HG03175 (cell line): ENCODE results near the gene MEPCE.
"Not testable (repeated sequence)": the region's sequence is repeated elsewhere in the genome, so short reads cannot be mapped to it uniquely, and the experiment has no call there.

Experiments used
- ATAC-seq: cut with Tn5 transposase; IDR thresholded peaks from one replicate; pipeline ENCODE4 v1.9.1; 2021; ENCODE audit warnings: mild to moderate bottlenecking, moderate library complexity; ENCODE audit not compliant: unreplicated experiment

Gene MEPCE

GRCh38 chr7:100429637-100430492 is at the start of gene MEPCE:
Gene MEPCE (plus strand): TSS chr7:100429831. CDS start chr7:100430019, 188 bp downstream.
- ATAC-seq: peak; percentile 44

GRCh38 chr7:100380196-100380595 is 49.4 kb upstream of the MEPCE start:
- no peak for ATAC-seq

- not testable (repeated sequence) for ATAC-seq
Measured at GRCh38 chr7:100381531-100382233, 47.9 kb upstream of the MEPCE start.

GRCh38 chr7:100382234-100382853 is 47.3 kb upstream of the MEPCE start:
- ATAC-seq: not testable (repeated sequence)

- no peak for ATAC-seq
Measured at GRCh38 chr7:100384628-100385294, 44.9 kb upstream of the MEPCE start.

GRCh38 chr7:100386940-100387339 is 42.7 kb upstream of the MEPCE start:
- no peak for ATAC-seq

GRCh38 chr7:100387695-100388094 is 41.9 kb upstream of the MEPCE start:
- ATAC-seq: no peak

- no peak for ATAC-seq
Measured at GRCh38 chr7:100389437-100390088, 40.1 kb upstream of the MEPCE start.

- no peak for ATAC-seq
Measured at GRCh38 chr7:100390286-100391009, 39.2 kb upstream of the MEPCE start.

GRCh38 chr7:100393233-100393905 is 36.3 kb upstream of the MEPCE start:
- no peak for ATAC-seq

GRCh38 chr7:100394077-100394476 is 35.6 kb upstream of the MEPCE start:
- ATAC-seq: no peak

GRCh38 chr7:100396421-100396982 is 33.1 kb upstream of the MEPCE start:
- peak; percentile 88 for ATAC-seq

GRCh38 chr7:100397315-100398081 is 32.1 kb upstream of the MEPCE start:
- ATAC-seq: no peak

GRCh38 chr7:100398239-100398638 is 31.4 kb upstream of the MEPCE start:
- ATAC-seq: no peak

- no peak for ATAC-seq
Measured at GRCh38 chr7:100400041-100400440, 29.6 kb upstream of the MEPCE start.

- no peak for ATAC-seq
Measured at GRCh38 chr7:100400656-100401055, 29.0 kb upstream of the MEPCE start.

GRCh38 chr7:100401811-100402210 is 27.8 kb upstream of the MEPCE start:
- no peak for ATAC-seq

- ATAC-seq: no peak
Measured at GRCh38 chr7:100402241-100402640, 27.4 kb upstream of the MEPCE start.
